HuH-7.5 (cell line): ENCODE measurements around the gene NAA25.

Source experiments
- DNase-seq: peaks from one replicate; pipeline ENCODE4 v3.0.0; 2011; ENCODE audit warnings: low spot score

Gene NAA25

GRCh38 chr12:112108202-112109079 is at the start of gene NAA25:
Gene NAA25, minus strand, starts transcription at chr12:112108783. Its CDS starts 10 bp downstream, at chr12:112108773.
- DNase-seq, result peak; percentile 82

- DNase-seq, result no peak
Observed at GRCh38 chr12:112153893-112154219, 45.3 kb upstream of the NAA25 start.

- DNase-seq, result no peak
Observed at GRCh38 chr12:112153181-112153892, 44.8 kb upstream of the NAA25 start.

GRCh38 chr12:112151766-112152541 is 43.4 kb upstream of the NAA25 start:
- DNase-seq, result no peak

- DNase-seq, result no peak
Observed at GRCh38 chr12:112149596-112149995, 41.0 kb upstream of the NAA25 start.

GRCh38 chr12:112148031-112148513 is 39.5 kb upstream of the NAA25 start:
- DNase-seq, result no peak

- DNase-seq, result no peak
Observed at GRCh38 chr12:112146123-112146522, 37.5 kb upstream of the NAA25 start.

GRCh38 chr12:112140728-112141127 is 32.1 kb upstream of the NAA25 start:
- no peak for DNase-seq

GRCh38 chr12:112134731-112135130 is 26.1 kb upstream of the NAA25 start:
- DNase-seq, result no peak

GRCh38 chr12:112133418-112133817 is 24.8 kb upstream of the NAA25 start:
- DNase-seq, result no peak

GRCh38 chr12:112131686-112132085 is 23.1 kb upstream of the NAA25 start:
- DNase-seq, result no peak

GRCh38 chr12:112130441-112130998 is 21.9 kb upstream of the NAA25 start:
- no peak for DNase-seq

GRCh38 chr12:112126911-112127310 is 18.3 kb upstream of the NAA25 start:
- DNase-seq, result no peak

GRCh38 chr12:112126000-112126438 is 17.4 kb upstream of the NAA25 start:
- no peak for DNase-seq

- DNase-seq, result peak; percentile 96
Observed at GRCh38 chr12:112125250-112125999, 16.8 kb upstream of the NAA25 start, which contains the start of gene TRAFD1. Gene TRAFD1, plus strand, starts transcription at chr12:112125560. Its CDS starts 4,963 bp downstream, at chr12:112130523.

- DNase-seq, result no peak
Observed at GRCh38 chr12:112124918-112125249, 16.3 kb upstream of the NAA25 start.

GRCh38 chr12:112122823-112123690 is 14.5 kb upstream of the NAA25 start:
- no peak for DNase-seq

- DNase-seq, result no peak
Observed at GRCh38 chr12:112121780-112122565, 13.4 kb upstream of the NAA25 start.

- no peak for DNase-seq
Observed at GRCh38 chr12:112117685-112118084, 9.1 kb upstream of the NAA25 start.
